Panc1 (cell line): ENCODE data around the gene FARSA. TPM values are rescaled to one million over a fixed set of nuclear protein-coding genes. Genes with fewer than 3 reads are reported as not detected.

Experiments used
- ATAC-seq: fragments of 200-7000 bp; cut with Tn5 transposase; 2 replicates; pipeline ENCODE4 v1.9.1; 2020; ENCODE audit warnings: mild to moderate bottlenecking, moderate library complexity
- BruUV-seq: library from RNA; stranded (reverse); fragments of 400-500 nt; replicated peaks from 2 replicates; lab custom pipeline; 2021; lab: Mats Ljungman, UMichigan
- CTCF ChIA-PET: fragments of 300-600 bp; sonication (Branson Sonifier 250); formaldehyde crosslinking; loops from one replicate; lab custom pipeline; 2022; ENCODE audit warnings: antibody characterized with exemption; lab: Charles Lee
- POLR2A ChIA-PET: fragments of 300-600 bp; sonication (Branson Sonifier 250); formaldehyde crosslinking; loops from one replicate; lab custom pipeline; 2022; ENCODE audit warnings: antibody characterized with exemption; lab: Charles Lee
- DNase-seq: peaks from one replicate; pipeline ENCODE4 v3.0.0-alpha.2; 2010; ENCODE audit warnings: low read depth, low spot score
- H3K27ac ChIP-seq: 2 replicates; pipeline ENCODE4 v1.5.1; 2011; ENCODE audit warnings: mild to moderate bottlenecking, low read length, inconsistent platforms
- H3K27me3 ChIP-seq: fragments of 200-500 bp; sonication (Bioruptor generic); 2 replicates; pipeline ENCODE4 v1.6.0; 2014; ENCODE audit warnings: low read length, inconsistent platforms; ENCODE audit not compliant: control insufficient read depth, insufficient read depth
- H3K36me3 ChIP-seq: fragments of 200-500 bp; sonication (Bioruptor generic); 2 replicates; pipeline ENCODE4 v1.5.1; 2014; ENCODE audit warnings: inconsistent platforms, mild to moderate bottlenecking, low read length, moderate library complexity; ENCODE audit not compliant: control insufficient read depth, insufficient read depth
- H3K4me1 ChIP-seq: 2 replicates; pipeline ENCODE4 v1.5.1; 2011; ENCODE audit warnings: inconsistent platforms, mild to moderate bottlenecking, low read length, moderate library complexity; ENCODE audit not compliant: control insufficient read depth, insufficient read depth
- H3K4me3 ChIP-seq, 2 experiments: 2 replicates each; pipeline ENCODE4 v1.5.1; 2011 to 2012; ENCODE audit warnings: low read depth in 2 of 2, low read length in 2 of 2, mild to moderate bottlenecking in 2 of 2, inconsistent platforms in 1 of 2, moderate library complexity in 1 of 2
- H3K9me3 ChIP-seq: fragments of 200-500 bp; sonication (Bioruptor generic); 2 replicates; pipeline ENCODE4 v1.5.1; 2014; ENCODE audit warnings: low read depth, mild to moderate bottlenecking, inconsistent platforms, low read length, moderate library complexity; ENCODE audit not compliant: control insufficient read depth, insufficient read depth
- CTCF ChIP-seq: fragments of 450-650 bp; IDR thresholded peaks from 2 replicates; pipeline ENCODE4 v1.5.1; 2017; ENCODE audit warnings: mild to moderate bottlenecking
- POLR2AphosphoS5 ChIP-seq: IDR thresholded peaks from 2 replicates; pipeline ENCODE4 v1.6.1; 2012; ENCODE audit warnings: mild to moderate bottlenecking, low read depth, low read length, moderate library complexity
- REST ChIP-seq, 2 experiments: IDR thresholded peaks; 2 replicates each; pipeline ENCODE4 v1.6.1; 2011 to 2012; ENCODE audit warnings: low read depth in 2 of 2, control low read depth in 1 of 2, low read length in 1 of 2, mild to moderate bottlenecking in 1 of 2, moderate library complexity in 1 of 2; ENCODE audit not compliant: insufficient read depth in 1 of 2
- SIN3A ChIP-seq: IDR thresholded peaks from 2 replicates; pipeline ENCODE4 v1.6.1; 2012; ENCODE audit warnings: low read depth, mild to moderate bottlenecking, low read length, moderate library complexity, borderline replicate concordance; ENCODE audit not compliant: insufficient read depth
- TCF7L2 ChIP-seq: IDR thresholded peaks from 2 replicates; pipeline ENCODE4 v1.6.1; 2011; ENCODE audit warnings: mild to moderate bottlenecking, low read depth, low read length, inconsistent platforms
- in situ Hi-C: cut with HindIII; loops from 2 replicates; pipeline ENCODE4 v1.10.0; 2016; ENCODE audit warnings: low sequenced_read_pairs, low pct_unique_long_range_greater_than_20kb
- intact Hi-C: fragments of 100-400 bp; cut with micrococcal nuclease; formaldehyde crosslinking; loops from one replicate; pipeline ENCODE4 v1.10.0; 2022; ENCODE audit not compliant: unreplicated experiment
- total RNA-seq: library from RNA; stranded (reverse); gene quantifications from one replicate; pipeline ENCODE4 v1.2.1, GENCODE V29; 2021; ENCODE audit not compliant: unreplicated experiment

The FARSA gene
- total RNA-seq, 1 experiment from 2014 or later, result 80.3 TPM

GRCh38 chr19:12907166-12907565 is 26.3 kb downstream of the FARSA start:
- no peak for DNase-seq
- no peaks in the 10 kb centered on the region for H3K9me3 ChIP-seq
- in situ Hi-C loops, result no loop called here
- H3K36me3 ChIP-seq, result no peaks in the 10 kb centered on the region
- no peak overlapping the region for H3K4me3 ChIP-seq
- no TSS peak for BruUV-seq
- no peaks in the 10 kb centered on the region for H3K27me3 ChIP-seq
- ChIA-PET CTCF (no interaction called here), POLR2A (no interaction called here)
- intact Hi-C loops, result no loop called here
- TF ChIP-seq CTCF, result no peak
- no peak for TF ChIP-seq SIN3A
- TF ChIP-seq POLR2AphosphoS5, result no peak
- no peak for TF ChIP-seq TCF7L2
- no peak for TF ChIP-seq REST (IDR thresholded peaks at IDR 0.05; ENCODE audit: insufficient read depth in 1 of 2, low read depth in 2 of 2, low read length in 1 of 2)
- ATAC-seq, result no peak
- no peaks in the 10 kb centered on the region for H3K4me1 ChIP-seq
- H3K27ac ChIP-seq, result no peak overlapping the region

- no peaks in the 10 kb centered on the region for H3K36me3 ChIP-seq
- no peak overlapping the region for H3K27ac ChIP-seq
- ChIA-PET CTCF (no interaction called here), POLR2A (no interaction called here)
- ATAC-seq (no peak), DNase-seq (no peak)
- TF ChIP-seq CTCF (no peak), SIN3A (no peak), TCF7L2 (no peak), REST (IDR thresholded peaks at IDR 0.05; ENCODE audit: insufficient read depth in 1 of 2, low read depth in 2 of 2, low read length in 1 of 2) (no peak), POLR2AphosphoS5 (no peak)
- no peaks in the 10 kb centered on the region for H3K27me3 ChIP-seq
- intact Hi-C loops, result no loop called here
- H3K9me3 ChIP-seq, result no peaks in the 10 kb centered on the region
- in situ Hi-C loops, result no loop called here
- no peaks in the 10 kb centered on the region for H3K4me1 ChIP-seq
- no TSS peak for BruUV-seq
- H3K4me3 ChIP-seq, result no peak overlapping the region
Measured at GRCh38 chr19:12899891-12900518, 33.5 kb downstream of the FARSA start.
